ENCODE results near the gene SLC20A1.

Gene SLC20A1

DNA sequence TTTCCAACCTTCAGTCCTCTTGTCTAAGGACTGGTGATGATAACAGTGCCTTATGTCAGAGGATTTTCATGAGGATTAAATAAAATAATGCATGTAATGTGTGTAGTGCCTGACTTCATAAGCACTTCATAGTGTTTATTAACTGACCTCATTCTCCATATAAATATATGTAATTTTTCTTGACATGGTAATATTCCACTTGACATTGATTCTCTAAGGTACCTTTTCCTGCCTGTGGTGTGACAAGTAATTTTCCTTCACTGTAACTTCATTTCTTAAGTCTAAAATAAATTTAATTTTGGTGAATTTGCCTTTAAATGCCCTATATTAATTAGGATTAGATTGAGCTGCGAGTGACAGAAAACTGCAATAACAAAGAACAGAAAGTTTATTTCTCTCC is 27.3 kb downstream of the SLC20A1 start:
- Histone ChIP-seq H3K23ac (ENCODE audit: low read depth, low read length, poor library complexity) (no peak overlapping the region), H2AFZ (ENCODE audit: low read length) (no peak overlapping the region), H3K14ac (ENCODE audit: low read length) (no peak overlapping the region), H2BK5ac (ENCODE audit: low read length) (no peak overlapping the region), H3K4me2 (ENCODE audit: insufficient read depth, low read length, poor library complexity, severe bottlenecking) (no peak overlapping the region), H3K4me1 (ENCODE audit: control insufficient read depth in 2 of 2, insufficient read depth in 1 of 2, low read depth in 1 of 2, low read length in 2 of 2) (peaks cover 0 to 5% of the 10 kb centered on the region in 2 donors), H3K9ac (ENCODE audit: low read depth, low read length, poor library complexity) (no peak overlapping the region), H3K27me3 (ENCODE audit: control insufficient read depth in 3 of 3, insufficient read depth in 3 of 3, low read depth in 1 of 3, low read length in 3 of 3) (no peaks in the 10 kb centered on the region), H2AK5ac (ENCODE audit: low read depth, low read length) (no peak overlapping the region), H4K8ac (ENCODE audit: low read depth, low read length) (no peak overlapping the region), H3K27ac (replicated peaks; ENCODE audit: low read length) (no peak overlapping the region), H3K36me3 (replicated peaks in 1 of 2; ENCODE audit: control insufficient read depth in 2 of 2, insufficient read depth in 2 of 2, low read length in 2 of 2) (no peaks in the 10 kb centered on the region), H4K91ac (ENCODE audit: low read depth, low read length, poor library complexity) (no peak overlapping the region), H2BK120ac (ENCODE audit: low read depth, low read length) (no peak overlapping the region), H3K4me3 (ENCODE audit: low read length in 2 of 2) (no peak overlapping the region), H3K79me1 (ENCODE audit: low read depth, low read length) (no peaks in the 10 kb centered on the region), H2BK15ac (ENCODE audit: low read length) (no peak overlapping the region), H3K9me3 (replicated peaks in 1 of 2; ENCODE audit: control insufficient read depth in 2 of 2, insufficient read depth in 1 of 2, low read depth in 1 of 2, low read length in 2 of 2) (no peaks in the 10 kb centered on the region), H2BK12ac (ENCODE audit: low read length) (no peak overlapping the region), H3K4ac (ENCODE audit: low read length) (no peak overlapping the region), H3K18ac (ENCODE audit: low read length) (no peak overlapping the region)
- no CpG with 5 or more reads among the region's 1 CpG for WGBS, 2 donors (ENCODE audit: extremely low coverage in 2 of 2, insufficient read length in 2 of 2, insufficient replicate concordance in 1 of 2)
- DNase-seq (ENCODE audit: low spot score), result no peak

DNA sequence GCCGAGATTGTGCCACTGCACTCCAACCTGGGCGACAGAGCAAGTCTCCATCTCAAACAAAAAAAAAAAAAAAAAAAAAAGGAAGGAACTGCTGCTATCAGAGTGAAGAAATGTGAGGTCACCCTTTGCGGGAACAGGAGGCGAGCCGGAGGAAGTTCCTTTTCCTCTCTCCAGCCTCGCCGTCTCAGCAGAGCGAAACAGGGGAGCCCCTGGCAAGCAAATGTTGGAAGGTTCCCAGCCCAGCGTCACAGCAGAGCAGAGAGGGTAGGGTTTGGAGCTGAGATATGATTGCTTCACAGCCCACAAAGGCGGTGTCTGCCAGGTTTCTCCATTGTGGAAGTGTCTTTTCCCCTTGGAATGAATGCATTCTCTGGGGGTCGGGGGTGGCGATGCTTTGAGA is 28.5 kb downstream of the SLC20A1 start:
- no peaks in the 10 kb centered on the region for H3K79me1 ChIP-seq (ENCODE audit: low read depth, low read length)
- no peak overlapping the region for H3K9ac ChIP-seq (ENCODE audit: low read depth, low read length, poor library complexity)
- no peak overlapping the region for H4K91ac ChIP-seq (ENCODE audit: low read depth, low read length, poor library complexity)
- H2AK5ac ChIP-seq (ENCODE audit: low read depth, low read length), result peak overlapping the region; percentile 66
- no peak overlapping the region for H3K27ac ChIP-seq (replicated peaks; ENCODE audit: low read length)
- no peak for DNase-seq (ENCODE audit: low spot score)
- H2BK12ac ChIP-seq (ENCODE audit: low read length), result no peak overlapping the region
- no peak overlapping the region for H3K4me3 ChIP-seq (ENCODE audit: low read length in 2 of 2)
- H3K36me3 ChIP-seq (replicated peaks in 1 of 2; ENCODE audit: control insufficient read depth in 2 of 2, insufficient read depth in 2 of 2, low read length in 2 of 2), result no peaks in the 10 kb centered on the region
- no peak overlapping the region for H3K23ac ChIP-seq (ENCODE audit: low read depth, low read length, poor library complexity)
- H2AFZ ChIP-seq (ENCODE audit: low read length), result no peak overlapping the region
- H2BK15ac ChIP-seq (ENCODE audit: low read length), result no peak overlapping the region
- no peak overlapping the region for H3K4me2 ChIP-seq (ENCODE audit: insufficient read depth, low read length, poor library complexity, severe bottlenecking)
- H2BK5ac ChIP-seq (ENCODE audit: low read length), result peak overlapping the region; percentile 66
- H3K4me1 ChIP-seq (ENCODE audit: control insufficient read depth in 2 of 2, insufficient read depth in 1 of 2, low read depth in 1 of 2, low read length in 2 of 2), result peaks cover 0 to 5% of the 10 kb centered on the region in 2 donors
- H3K18ac ChIP-seq (ENCODE audit: low read length), result no peak overlapping the region
- H3K14ac ChIP-seq (ENCODE audit: low read length), result no peak overlapping the region
- WGBS, 2 donors (ENCODE audit: extremely low coverage in 2 of 2, insufficient read length in 2 of 2, insufficient replicate concordance in 1 of 2), result no CpG with 5 or more reads among the region's 12 CpGs
- H3K27me3 ChIP-seq (ENCODE audit: control insufficient read depth in 3 of 3, insufficient read depth in 3 of 3, low read depth in 1 of 3, low read length in 3 of 3), result no peaks in the 10 kb centered on the region
- H3K4ac ChIP-seq (ENCODE audit: low read length), result no peak overlapping the region
- no peak overlapping the region for H4K8ac ChIP-seq (ENCODE audit: low read depth, low read length)
- H3K9me3 ChIP-seq (replicated peaks in 1 of 2; ENCODE audit: control insufficient read depth in 2 of 2, insufficient read depth in 1 of 2, low read depth in 1 of 2, low read length in 2 of 2), result no peaks in the 10 kb centered on the region
- no peak overlapping the region for H2BK120ac ChIP-seq (ENCODE audit: low read depth, low read length)

DNA sequence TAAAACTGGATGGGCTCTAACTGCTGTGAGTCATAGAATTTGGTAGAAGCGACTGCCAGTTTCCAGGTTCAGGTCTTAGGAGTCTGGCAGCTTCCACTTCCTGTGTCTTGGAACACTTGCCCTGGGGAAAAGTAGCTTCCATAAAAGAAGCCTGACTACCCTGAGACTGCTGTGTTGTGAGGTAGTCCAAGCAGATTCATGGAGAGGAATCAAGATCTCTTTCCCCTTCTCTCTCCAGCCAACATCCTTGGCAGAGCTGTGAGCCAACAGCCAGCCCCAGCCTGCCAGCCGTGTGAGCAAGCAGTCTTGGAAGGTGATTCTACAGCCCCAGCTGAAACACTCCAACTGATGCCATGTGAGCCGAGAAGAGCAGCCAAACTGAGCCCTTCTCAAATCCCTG is 33.7 kb downstream of the SLC20A1 start:
- Histone ChIP-seq H3K4me2 (ENCODE audit: insufficient read depth, low read length, poor library complexity, severe bottlenecking) (no peak overlapping the region), H2BK15ac (ENCODE audit: low read length) (no peak overlapping the region), H4K91ac (ENCODE audit: low read depth, low read length, poor library complexity) (no peak overlapping the region), H3K4ac (ENCODE audit: low read length) (no peak overlapping the region), H3K4me3 (ENCODE audit: low read length in 2 of 2) (no peak overlapping the region), H3K9me3 (replicated peaks in 1 of 2; ENCODE audit: control insufficient read depth in 2 of 2, insufficient read depth in 1 of 2, low read depth in 1 of 2, low read length in 2 of 2) (no peaks in the 10 kb centered on the region), H3K27ac (replicated peaks; ENCODE audit: low read length) (no peak overlapping the region), H3K36me3 (replicated peaks in 1 of 2; ENCODE audit: control insufficient read depth in 2 of 2, insufficient read depth in 2 of 2, low read length in 2 of 2) (no peaks in the 10 kb centered on the region), H3K18ac (ENCODE audit: low read length) (no peak overlapping the region), H2BK12ac (ENCODE audit: low read length) (no peak overlapping the region), H3K23ac (ENCODE audit: low read depth, low read length, poor library complexity) (no peak overlapping the region), H2AK5ac (ENCODE audit: low read depth, low read length) (no peak overlapping the region), H2BK120ac (ENCODE audit: low read depth, low read length) (no peak overlapping the region), H3K27me3 (ENCODE audit: control insufficient read depth in 3 of 3, insufficient read depth in 3 of 3, low read depth in 1 of 3, low read length in 3 of 3) (no peaks in the 10 kb centered on the region), H3K4me1 (ENCODE audit: control insufficient read depth in 2 of 2, insufficient read depth in 1 of 2, low read depth in 1 of 2, low read length in 2 of 2) (peaks cover 0 to 2% of the 10 kb centered on the region in 2 donors), H3K79me1 (ENCODE audit: low read depth, low read length) (no peaks in the 10 kb centered on the region), H2BK5ac (ENCODE audit: low read length) (no peak overlapping the region), H3K14ac (ENCODE audit: low read length) (no peak overlapping the region), H2AFZ (ENCODE audit: low read length) (peak overlapping the region; percentile 29), H3K9ac (ENCODE audit: low read depth, low read length, poor library complexity) (no peak overlapping the region), H4K8ac (ENCODE audit: low read depth, low read length) (no peak overlapping the region)
- no peak for DNase-seq (ENCODE audit: low spot score)
- no CpG with 5 or more reads among the region's 3 CpGs for WGBS, 2 donors (ENCODE audit: extremely low coverage in 2 of 2, insufficient read length in 2 of 2, insufficient replicate concordance in 1 of 2)

DNA sequence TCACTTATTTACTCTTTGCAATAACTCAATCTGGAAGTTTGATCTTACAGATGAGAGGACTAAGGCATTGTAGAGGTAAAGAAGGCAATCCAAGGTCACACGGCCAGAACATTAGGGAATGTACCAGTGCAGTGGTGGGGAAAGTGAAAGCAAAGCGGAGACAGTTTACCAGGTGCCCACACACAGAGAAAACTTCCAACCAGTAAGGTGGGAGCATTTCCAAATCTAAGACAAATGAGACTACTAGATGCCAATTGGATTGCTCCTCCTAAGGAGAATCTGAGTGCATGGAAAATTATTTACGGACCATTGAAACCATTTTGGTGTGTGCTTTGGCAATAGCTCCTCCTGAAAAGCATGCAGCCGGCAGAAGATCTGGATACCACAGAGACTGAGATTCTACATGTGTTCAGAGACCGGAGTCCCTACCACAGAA is 34.9 kb downstream of the SLC20A1 start:
- Histone ChIP-seq H3K23ac (ENCODE audit: low read depth, low read length, poor library complexity) (no peak overlapping the region), H2BK12ac (ENCODE audit: low read length) (no peak overlapping the region), H4K91ac (ENCODE audit: low read depth, low read length, poor library complexity) (no peak overlapping the region), H3K4ac (ENCODE audit: low read length) (no peak overlapping the region), H4K8ac (ENCODE audit: low read depth, low read length) (no peak overlapping the region), H3K4me1 (ENCODE audit: control insufficient read depth in 2 of 2, insufficient read depth in 1 of 2, low read depth in 1 of 2, low read length in 2 of 2) (no peaks in the 10 kb centered on the region), H3K36me3 (replicated peaks in 1 of 2; ENCODE audit: control insufficient read depth in 2 of 2, insufficient read depth in 2 of 2, low read length in 2 of 2) (no peaks in the 10 kb centered on the region), H3K4me3 (ENCODE audit: low read length in 2 of 2) (no peak overlapping the region), H2AK5ac (ENCODE audit: low read depth, low read length) (no peak overlapping the region), H3K4me2 (ENCODE audit: insufficient read depth, low read length, poor library complexity, severe bottlenecking) (no peak overlapping the region), H3K27ac (replicated peaks; ENCODE audit: low read length) (no peak overlapping the region), H2BK5ac (ENCODE audit: low read length) (no peak overlapping the region), H3K9ac (ENCODE audit: low read depth, low read length, poor library complexity) (no peak overlapping the region), H3K9me3 (replicated peaks in 1 of 2; ENCODE audit: control insufficient read depth in 2 of 2, insufficient read depth in 1 of 2, low read depth in 1 of 2, low read length in 2 of 2) (no peaks in the 10 kb centered on the region), H2BK15ac (ENCODE audit: low read length) (no peak overlapping the region), H2BK120ac (ENCODE audit: low read depth, low read length) (no peak overlapping the region), H3K18ac (ENCODE audit: low read length) (no peak overlapping the region), H3K14ac (ENCODE audit: low read length) (no peak overlapping the region), H3K27me3 (ENCODE audit: control insufficient read depth in 3 of 3, insufficient read depth in 3 of 3, low read depth in 1 of 3, low read length in 3 of 3) (no peaks in the 10 kb centered on the region), H3K79me1 (ENCODE audit: low read depth, low read length) (no peaks in the 10 kb centered on the region), H2AFZ (ENCODE audit: low read length) (no peak overlapping the region)
- DNase-seq (ENCODE audit: low spot score), result no peak
- no CpG with 5 or more reads among the region's 5 CpGs for WGBS, 2 donors (ENCODE audit: extremely low coverage in 2 of 2, insufficient read length in 2 of 2, insufficient replicate concordance in 1 of 2)

Measured in neuronal stem cell (in vitro differentiated cells).